ENCODE data around the gene ZNF746.
"Not testable (repeated sequence)": the region's sequence is repeated elsewhere in the genome, so short reads cannot be mapped to it uniquely, and the experiment has no call there.

Gene ZNF746

DNA sequence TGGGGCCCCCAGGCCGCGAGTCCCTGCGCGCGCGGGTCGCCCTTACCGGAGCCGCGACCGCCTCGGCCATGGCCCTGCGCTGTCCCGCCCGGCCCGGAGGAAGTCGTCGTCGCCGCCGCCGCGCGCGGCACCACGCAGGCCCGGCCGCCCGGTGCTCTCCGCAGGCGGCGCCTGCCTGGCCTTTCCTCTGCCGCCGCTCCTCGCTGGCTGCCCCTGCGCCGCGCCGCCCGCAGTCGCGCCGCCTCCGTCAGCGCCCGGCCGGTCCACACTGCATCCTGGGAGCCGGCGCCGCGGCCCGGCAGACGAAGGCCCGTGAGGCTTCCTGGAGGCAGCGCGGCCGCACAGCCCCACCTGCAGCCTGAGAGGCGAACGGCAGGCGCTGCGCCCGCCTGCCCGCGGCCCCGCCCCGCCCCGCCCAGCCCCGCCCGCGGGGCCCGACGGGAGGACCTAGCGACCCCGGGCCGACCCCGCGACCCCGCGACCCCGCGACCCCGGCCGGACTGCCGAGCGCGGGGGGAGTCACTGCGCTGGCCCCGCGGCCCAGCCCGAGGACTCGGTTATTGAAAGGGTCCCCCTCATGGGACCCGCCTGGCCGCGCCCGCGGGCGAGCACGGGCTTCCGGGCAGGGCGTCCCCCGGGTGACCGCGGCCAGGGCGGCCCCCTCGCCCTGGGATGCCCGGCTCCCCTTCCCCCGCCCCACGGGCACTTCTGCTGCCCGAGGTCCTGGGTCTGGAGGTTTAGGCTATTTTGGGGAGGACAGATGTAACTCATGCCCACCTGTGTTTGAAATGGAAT is at the start of gene ZNF746:
Gene ZNF746 (minus strand): TSS at position 343 of the 795 bp plus-strand sequence. CDS start 273 bp downstream, at position 70.
- DNase-seq: peak; percentile 21 to 60

DNA sequence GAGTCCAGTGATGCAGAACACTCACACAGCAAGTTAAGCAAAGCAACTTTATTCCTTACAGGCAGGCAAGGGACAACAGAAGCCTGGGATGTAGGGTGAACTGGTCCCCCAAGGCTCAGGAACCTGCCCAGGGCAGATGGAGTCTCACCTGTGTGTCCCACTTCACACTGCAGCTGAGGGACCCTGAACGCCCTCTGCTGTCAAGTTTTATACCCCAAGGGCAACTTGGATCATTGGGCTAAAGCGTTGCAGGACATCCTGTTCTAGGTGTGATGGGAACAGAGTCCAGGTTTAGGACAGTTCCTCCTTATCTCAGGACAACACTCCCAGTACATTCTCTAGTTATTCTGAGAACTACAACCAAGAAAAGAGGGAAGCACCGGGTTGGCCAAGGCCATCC is 49.5 kb upstream of the ZNF746 start:
- DNase-seq: no peak

DNA sequence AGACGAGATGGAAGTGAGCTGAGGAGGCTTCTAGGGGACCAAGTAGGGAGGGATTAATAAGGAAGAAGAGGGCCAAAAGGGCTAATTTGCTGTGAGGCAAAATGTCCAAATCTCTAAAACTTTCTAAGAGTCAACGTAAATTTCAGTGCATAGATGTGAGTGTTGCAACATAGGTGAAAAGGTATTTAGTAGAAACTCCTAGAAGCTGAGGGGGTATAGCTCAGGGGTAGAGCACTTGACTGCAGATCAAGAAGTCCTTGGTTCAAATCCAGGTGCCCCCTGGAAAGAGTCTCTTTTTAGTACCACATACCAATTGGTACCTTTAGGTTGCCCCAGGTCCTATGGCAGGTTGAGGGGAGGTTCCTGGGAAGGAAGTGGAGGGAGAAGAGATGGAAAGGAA is 48.7 kb upstream of the ZNF746 start:
- DNase-seq: no peak

DNA sequence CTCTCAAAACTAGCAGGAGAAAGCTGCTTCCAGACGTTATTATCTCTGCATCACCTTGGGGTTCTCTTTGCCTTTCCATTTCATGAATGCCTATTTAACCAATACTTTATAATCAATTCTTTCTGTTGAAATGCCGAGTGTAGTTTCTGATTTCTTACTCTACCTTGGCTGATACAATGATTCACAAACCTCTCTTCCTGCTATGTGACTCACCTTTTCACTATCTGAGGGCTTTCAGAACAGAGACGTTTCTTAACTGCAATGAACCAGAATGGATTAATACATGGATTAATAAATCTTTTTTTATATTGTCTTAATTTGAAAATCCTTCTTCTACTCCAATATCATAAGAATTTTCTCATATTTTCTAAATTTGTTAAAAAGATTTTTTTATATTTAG is 46.4 kb upstream of the ZNF746 start:
- DNase-seq: no peak

DNA sequence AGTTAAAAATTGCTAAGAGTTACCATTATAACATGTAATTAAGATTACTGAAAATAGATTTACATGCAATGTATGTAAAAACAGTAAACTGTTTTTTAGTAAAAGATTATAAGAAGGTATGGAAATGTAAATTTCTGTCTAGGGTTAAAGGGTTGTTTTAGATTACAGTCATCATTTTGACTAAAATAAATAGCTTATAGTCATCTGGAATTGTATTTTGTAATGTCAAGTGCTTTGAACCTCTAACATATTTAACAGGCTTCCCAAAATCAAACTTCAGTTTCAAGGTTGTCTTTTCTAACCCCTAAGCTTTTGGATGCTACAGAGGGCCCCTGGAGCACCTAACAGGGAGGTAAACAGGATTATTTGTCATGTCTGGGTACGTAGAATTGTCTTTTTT is 35.0 kb upstream of the ZNF746 start:
- DNase-seq: no peak

DNA sequence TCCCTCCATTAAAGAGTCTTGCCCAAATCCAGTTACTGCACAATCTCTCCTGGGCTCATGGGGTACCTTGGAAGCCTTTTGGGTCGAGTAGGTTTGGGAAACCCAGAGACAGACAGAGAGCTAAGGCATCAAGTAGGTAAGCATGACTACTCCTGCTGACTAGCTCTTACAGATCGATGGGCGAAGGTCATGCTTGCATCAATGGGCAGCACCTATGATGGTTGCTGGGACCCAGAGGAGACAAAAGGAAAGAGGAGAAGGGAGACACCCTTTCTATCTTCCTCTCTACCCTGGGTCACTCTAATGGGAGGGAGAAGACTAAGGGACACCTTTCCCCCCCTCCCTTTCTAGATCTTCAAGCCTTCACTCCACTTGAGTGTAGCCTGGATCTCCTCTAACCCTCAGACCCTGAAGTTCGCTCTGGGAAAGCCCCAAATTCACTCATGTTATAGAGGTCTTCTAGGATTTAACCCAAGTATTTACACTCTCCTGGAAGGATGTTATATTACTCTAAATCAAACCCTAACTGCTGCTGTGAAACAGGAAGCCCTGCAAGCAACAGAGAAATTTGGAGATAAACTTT is 31.6 kb upstream of the ZNF746 start:
- DNase-seq: no peak

DNA sequence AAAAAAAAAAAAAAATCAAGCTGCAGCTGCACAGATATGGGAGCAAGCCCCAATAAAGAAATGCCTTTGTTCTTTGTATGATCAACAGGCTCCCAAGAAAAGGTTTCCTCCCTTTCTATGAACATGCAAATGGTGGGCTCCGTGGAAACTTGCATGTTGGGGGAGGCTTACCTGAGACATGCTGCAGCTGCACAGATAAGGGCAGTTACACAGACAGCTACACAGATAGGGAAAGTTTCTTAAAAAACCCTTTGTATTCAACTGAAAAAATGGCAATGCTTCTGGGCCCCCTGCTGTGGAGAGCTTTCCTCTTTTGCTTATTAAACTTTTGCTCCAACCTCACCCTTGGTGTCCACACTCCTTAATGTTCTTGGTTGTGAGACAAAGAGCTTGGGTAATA is 29.8 kb upstream of the ZNF746 start:
- no peak for DNase-seq

DNA sequence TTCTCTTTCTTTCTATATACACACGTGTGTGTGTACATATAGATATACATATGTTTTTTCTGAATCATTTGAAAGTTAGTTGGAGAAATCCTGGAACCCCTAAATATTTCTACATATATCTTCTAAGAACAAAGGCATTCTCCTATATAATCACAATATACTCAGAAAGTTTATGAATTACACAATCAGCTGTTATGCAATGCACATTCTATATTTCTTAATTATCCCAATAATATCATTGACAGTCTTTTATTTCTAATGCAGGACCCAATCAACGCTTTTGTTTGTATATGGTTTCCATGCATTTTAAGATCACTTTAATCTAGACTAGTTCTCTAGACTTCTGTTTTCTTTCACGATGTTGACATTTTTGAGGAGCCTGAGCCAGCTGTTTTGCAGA is 27.7 kb upstream of the ZNF746 start:
- no peak for DNase-seq

DNA sequence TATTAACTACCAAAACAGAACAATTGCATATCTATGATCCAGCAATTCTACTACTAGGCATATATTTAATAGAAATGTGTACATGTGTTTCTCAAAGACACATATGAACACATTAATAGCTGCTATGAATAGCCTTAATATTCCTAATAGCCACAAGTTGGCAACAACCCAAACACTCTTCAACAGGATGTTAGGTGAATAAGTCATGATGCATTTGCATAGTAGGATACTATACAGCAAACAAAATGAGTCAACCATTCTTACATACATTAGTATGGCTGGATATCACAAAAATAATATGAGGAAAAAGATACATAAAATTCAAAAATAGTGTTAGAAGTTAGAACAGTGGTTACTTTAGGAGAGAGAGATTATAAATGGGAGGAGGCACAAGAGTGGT is 26.8 kb upstream of the ZNF746 start:
- no peak for DNase-seq

DNA sequence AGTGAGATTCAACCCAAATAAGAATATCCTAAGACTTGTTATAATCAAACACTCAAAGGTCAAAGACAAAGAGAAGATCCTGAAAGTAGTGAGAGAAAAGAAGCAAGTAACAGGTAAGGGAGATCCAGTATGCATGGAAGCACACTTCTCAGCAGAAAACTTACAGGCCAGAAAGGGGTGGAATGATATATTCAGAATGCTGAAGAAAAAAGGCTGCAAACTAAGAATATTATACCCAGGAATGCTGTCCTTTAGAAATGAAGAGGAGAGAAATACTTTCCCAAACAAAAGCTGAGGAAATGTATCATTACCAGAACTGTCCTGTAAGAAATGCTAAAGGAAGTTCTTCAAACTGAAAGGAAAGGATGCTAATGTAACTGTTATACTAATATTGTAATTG is 12.6 kb upstream of the ZNF746 start:
- no peak for DNase-seq

DNA sequence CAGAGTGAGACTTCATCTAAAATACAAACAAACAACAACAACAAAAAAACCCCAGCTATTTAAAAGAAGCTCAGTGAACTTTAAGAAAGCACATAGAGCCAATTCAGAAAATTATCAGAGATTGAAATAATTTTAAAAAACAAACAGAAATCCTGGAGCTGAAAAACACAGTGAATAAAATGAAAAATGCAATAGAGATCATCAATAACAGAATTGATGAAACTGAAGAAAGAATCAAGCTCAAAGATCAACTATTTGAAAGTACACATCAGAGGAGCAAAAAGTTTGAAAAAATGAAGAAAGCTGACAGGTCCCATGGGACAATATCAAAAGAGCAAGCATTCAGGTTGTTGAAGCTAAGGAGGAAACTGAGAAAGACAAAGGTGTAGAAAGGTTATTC is 12.2 kb upstream of the ZNF746 start:
- no peak for DNase-seq

DNA sequence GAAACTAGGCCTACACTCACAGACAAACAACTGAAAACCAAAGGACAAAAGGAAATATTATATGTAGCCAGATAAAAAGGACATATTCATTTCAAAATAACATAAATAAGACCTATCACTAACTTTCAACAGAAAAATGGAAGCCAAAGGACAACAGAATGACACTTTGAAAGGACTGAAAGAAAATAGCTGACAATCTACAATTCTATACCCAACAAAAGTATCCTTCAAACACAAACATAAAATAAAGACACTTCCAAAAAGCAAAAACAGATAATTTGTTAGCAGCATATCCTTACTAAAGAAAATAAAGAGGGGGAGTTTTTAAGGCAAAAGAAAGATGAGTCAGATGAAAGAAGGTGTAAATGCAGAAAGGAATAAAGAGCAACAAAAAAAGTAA is 7.9 kb upstream of the ZNF746 start:
- DNase-seq: no peak

DNA sequence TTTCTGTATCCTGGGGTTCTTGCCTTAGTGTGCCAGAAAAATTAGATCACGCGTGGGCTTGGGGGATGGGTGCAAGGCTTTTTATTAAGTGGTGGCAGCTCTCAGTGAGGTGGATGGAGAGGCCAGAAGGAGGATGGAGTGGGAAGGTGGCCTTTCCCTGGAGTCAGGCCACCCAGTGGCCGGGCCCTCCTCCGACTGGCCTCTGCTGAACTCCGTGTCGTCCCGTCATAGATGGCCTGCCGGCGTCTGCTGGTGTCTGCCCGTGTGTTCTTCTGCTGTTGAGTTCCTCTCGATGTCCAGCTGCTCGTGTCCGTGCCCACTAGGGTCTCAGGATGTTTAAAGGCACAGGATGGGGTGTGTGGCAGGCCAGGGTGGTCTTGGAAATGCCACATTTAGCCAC is 4.0 kb upstream of the ZNF746 start:
- DNase-seq: no peak

DNA sequence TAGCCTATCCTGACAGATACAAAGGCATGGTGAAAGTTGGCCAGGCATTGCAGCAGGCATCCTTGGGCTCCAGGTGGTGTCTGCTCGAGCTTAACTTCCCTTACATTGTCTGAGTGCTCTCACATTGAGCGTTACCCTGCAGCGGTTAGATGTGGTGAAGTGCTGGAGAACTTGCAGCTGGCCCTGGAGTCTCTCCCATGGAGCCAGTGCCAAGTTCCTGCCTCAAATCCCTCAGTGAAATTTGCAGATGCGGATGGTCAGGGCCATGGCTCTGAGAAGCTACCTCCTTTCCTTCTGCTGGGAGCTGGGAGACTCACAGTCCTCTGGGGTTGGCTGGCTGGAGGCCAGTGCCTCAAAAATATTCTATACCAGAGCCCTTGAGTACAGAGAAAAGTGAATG is 3.3 kb upstream of the ZNF746 start:
- no peak for DNase-seq

DNA sequence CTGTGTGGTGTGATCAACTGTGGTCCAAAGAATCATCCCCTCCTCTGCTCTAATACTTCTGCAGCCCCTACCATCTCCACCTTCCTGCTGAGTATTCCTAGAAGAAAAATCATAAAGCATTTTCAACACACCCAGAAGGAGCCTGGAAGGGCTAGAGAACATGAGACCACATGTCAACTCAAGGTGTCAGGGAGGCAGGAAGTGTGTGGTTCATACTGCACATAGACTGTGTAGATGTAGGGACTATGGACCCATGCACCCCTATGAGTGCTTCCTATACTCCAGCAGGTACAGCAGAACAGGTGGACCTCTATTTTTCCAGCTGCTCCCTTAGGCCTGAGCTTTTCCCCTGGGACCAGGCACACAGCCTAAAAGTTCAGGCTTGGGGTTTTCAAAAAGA is 2.6 kb upstream of the ZNF746 start:
- DNase-seq: no peak

DNA sequence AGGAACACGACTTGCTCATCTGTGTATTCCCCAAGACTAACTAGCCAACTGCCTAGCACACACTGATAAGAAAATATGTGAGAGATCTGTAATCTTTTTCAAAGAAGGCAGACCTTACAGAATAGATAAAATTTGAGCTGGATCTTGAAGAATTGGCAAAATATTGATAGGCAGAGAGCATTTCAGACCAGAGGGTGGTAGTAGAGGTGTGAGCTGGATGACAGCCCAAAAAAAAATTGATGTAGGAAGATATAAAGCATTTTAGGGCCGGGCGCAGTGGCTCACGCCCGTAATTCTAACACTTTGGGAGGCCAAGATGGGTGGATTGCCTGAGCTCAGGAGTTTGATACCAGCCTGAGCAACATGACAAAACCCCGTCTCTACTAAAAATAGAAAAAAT is 1.2 kb upstream of the ZNF746 start:
- no peak for DNase-seq

DNA sequence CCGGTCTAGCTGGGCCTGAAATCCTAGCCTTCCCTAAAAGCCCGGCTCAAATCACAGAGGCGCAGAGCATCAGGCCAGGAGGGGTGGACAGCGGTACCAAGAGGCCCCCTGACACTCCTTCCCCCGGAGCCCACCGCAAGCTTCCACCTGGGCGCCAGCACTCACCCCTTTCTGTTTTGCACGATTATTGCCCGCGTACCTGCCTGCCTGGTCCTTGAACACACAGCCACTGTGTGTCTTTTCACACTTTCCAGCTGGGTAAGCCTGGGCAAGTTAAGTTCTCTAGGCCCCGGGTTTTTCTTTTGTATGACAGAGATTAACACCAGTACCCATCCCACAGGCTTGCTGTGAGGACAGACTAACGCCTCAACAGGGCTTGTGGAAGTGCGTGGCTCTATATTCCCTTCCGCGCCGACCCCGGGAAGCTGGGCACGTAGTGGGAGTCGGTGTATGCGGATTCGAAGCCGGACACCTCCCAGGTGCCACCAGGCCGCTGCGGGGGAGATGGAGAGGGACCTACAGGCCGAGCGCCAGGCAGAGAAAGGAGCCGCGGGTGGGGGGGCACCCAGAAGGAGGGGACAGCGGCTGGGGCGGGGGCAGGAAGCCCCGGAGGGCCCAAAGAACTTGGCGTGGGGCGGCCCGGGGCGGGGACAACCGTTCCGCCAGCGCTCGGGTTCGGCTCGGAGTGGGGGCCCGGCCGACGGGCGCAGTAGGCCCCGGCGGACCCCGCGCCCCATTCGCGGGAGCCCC is 792 bp downstream of the ZNF746 start:
- DNase-seq: peak in 1 of 2 experiments; percentile 26

DNA sequence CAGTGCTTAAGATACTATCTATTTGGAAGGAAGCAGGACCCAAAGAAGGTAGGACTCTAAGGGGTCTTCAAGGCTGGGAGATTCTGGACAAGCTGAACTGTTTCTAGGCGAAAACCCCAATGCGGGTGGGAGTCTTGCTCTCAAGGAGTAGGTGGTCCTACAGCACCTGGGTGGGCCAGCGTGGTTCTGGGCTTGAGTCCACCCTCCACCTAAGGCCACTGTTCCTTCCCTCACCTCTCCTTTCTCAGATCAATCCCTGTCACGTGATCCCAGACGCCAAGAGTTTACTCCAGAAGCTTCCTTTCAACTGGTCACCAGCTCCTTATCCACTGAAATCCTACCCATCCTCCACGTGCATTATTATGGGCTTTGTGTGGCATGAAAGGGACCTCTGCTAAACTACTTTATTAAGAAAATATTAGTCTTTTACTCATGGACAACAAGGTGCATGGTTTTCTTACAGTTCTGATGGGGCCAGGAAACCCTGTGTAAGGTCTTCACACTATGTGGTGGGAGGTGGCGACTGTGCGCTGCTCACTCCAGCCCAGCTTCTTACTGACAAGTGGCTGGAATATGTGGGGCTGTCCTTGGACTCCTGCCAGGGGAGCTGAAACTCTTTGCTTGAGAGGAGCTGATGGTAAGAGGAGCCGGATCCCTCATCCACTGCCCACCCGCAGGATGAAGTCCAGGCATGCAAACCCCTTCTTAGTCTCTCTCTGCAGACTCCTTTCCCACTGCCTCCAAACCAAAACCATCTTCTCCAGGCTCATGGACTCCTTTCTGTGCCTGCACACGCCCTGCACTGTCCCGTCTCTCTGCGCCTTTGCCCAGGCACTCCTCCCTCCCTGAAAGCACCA is 1.6 kb downstream of the ZNF746 start:
- DNase-seq: peak; percentile 19 to 70

DNA sequence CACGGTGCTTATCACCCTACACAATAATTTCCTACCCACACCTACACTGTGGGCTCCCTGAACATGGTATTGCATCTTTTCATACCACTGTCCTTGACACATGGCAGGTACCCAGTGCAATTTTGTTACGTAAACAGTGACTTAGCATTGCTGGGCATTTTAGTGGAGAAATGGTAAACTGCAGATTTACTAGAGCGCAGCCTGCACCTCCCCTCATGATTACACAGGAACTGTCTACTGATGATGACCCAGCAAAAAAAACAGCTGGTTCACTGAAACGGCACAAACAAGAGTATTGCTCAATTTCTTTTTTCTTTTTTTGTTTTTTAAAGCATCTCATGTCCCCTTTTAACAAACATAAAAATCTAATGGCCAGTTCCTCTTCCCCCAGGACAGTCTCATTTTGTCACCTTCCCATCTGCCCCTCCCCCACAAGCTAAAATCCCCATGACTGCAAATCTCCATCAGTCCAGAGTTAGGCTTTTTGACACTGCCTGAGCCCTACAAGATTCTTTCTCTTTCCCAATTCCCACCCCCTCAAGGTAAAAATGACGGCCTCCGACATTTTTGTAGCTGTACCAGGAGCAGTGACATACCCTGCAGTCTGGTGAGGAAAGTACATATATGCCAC is 2.8 kb downstream of the ZNF746 start:
- no peak for DNase-seq

DNA sequence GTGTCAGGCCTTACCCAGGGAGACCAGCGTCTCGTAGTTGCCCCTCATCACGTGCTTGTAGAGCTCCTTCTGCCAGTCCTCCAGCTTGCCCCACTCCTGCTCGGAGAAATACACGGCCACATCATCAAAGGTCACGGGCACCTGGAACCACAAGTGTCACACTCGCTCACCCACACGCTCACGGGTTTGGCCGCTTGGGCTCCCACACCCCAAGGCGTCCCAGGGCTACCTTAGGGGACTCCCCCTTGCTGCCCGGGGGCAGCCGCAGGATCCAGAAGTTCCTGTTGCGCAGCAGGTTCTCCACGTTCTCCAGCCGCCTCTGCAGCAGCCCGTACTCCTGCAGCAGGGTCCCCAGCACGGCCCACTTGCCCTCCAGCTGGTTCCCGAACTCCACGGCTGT is 3.6 kb downstream of the ZNF746 start:
- not testable (repeated sequence) for DNase-seq

DNA sequence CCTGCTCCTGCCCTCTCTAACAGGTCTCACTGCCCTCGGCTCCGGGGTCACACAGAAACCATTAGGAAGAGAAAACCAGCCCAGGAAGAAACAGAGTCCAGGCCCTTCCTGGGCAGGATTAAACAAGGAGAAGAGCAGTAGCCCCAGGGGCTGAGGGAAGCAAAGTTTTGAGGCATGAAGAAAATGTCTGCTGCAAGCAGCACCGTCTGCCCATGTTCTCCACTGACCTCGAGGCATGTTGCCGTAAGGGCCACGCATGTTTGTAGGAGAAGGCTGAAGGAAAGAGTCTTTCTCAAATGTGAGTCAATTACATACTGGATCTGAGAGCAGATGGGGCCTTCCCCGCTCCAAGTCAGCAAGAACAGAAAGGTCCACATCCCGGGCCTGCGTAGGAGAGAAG is 4.2 kb downstream of the ZNF746 start:
- no peak for DNase-seq

DNA sequence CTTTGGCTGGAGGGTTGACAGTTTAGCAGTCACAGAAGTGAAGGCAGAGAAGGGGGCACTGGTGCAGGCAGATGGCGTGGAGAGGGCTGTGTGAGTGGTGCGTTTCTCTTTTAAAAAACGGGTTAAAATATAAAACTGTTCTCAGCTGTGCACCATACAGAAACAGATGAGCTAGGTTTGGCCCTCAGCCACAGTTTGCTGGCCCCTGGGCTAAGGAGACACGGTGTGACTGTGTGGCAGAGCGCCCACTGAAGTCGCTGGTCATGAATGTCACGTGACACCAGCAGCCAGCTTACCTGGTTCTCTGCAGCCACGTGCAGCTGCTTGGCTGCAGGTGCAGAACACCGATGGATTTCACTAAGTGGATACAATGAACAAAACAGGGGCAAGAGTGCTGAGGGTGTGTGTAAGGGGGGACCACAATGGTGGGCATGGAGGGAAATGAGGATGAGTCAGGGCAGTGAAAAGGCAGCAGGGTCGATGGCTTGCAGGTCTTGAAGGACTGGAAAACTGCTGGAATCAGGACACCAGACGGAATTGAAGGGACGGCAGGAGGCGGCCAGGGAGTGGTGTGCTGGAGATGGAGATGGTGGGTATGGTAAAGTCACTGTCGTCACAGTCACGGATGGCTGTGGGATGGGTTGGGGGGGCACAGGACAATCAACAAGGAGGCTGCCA is 7.4 kb downstream of the ZNF746 start:
- no peak for DNase-seq

Measured in NCI-H524 (cell line).